GM19351 (cell line): ENCODE results near the gene ZDHHC19.

Experiments
- ATAC-seq: cut with Tn5 transposase; IDR thresholded peaks from one replicate; pipeline ENCODE4 v1.9.1; 2021; ENCODE audit warnings: mild to moderate bottlenecking, moderate library complexity; ENCODE audit not compliant: unreplicated experiment

Gene ZDHHC19

GRCh38 chr3:196150481-196150880 is 60.7 kb downstream of the ZDHHC19 start:
- ATAC-seq = no peak

- no peak for ATAC-seq
These were observed 61.3 kb downstream of the ZDHHC19 start for GRCh38 chr3:196149831-196150301.

GRCh38 chr3:196149375-196149774 is 61.8 kb downstream of the ZDHHC19 start:
- no peak for ATAC-seq
